ENCODE measurements around the gene PABPC3.
A peak's percentile ranks its signal among the peaks of the same experiment; 100 is the strongest.

Gene PABPC3

DNA sequence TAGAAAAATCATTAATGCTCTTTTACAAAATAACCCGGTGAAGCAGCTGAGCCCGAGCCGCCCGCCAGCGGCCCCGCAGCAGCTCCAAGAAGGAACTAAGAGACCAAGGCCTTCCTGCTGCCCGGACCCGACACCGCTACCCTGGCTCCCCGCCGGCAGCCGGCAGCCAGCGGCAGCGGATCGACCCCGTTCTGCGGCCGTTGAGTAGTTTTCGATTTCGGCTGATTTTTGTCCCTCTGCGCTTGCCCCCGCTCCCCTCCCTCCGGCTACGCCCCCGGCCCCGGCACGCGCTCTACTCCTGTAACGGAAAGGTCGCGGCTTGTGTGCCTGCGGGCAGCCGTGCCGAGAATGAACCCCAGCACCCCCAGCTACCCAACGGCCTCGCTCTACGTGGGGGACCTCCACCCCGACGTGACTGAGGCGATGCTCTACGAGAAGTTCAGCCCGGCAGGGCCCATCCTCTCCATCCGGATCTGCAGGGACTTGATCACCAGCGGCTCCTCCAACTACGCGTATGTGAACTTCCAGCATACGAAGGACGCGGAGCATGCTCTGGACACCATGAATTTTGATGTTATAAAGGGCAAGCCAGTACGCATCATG lies at the start of gene PABPC3:
PABPC3 (plus strand) TSS at position 286 of the 603 bp plus-strand sequence; CDS start at position 349, 63 bp downstream.
- peak; percentile 24 for DNase-seq

DNA sequence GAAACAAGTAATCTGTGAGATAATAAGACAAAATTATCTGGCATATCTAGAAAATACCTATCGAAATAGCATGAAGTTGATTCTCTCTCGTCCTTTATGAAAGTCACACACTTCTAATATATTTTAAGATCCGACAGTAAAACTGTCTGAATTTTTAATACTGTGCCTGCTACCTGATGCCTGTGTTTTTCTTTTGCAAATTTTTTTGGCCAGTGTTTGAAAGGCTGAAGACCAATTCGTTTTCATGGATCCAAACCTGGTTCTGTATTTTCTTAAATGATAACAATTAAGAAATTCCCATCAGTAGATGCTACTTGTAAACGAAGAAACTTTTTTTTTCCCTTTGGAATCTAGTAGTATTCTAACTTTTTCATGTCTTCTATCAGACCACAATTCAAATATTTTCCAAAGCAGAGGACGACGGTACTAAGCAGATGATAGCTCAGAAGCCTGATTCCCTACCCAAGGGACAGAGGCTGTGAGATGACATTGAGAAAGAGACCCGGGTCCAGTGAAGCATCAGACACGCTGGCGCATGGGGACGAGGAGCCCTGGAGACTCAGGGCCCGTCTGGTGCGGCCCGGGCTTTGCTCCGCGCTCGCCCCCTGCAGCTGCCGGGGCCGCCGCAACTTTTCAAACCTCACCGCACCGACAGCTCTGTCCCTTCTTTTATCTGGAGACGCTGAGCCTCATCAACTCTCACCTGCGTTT lies 49.5 kb upstream of the PABPC3 start:
- DNase-seq, result no peak

DNA sequence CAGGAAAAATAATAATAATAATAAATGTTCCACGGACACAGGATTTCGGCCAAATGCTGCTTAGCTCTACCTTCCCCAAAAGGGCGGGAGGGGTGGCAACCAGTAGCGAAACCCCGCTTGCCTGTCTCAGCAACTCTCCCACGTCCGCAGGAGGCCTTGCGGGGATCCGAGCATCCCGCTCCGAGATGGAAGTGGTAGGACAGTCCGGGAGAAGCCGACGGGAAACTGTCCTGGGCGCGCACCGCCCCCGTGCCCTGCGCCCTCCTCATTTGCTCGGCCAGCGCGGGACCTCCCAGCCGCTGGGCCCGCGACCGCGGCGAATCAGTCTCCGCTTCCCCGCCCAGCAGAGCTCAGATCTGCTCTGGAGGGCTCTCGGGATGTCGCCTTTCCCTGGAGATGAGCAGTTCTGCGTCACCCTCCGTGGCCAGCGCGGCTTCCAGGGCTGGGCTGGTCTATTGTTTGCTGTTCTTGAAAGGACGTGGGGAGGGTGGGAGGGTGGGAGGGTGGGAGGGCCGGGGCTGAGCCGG lies 48.9 kb upstream of the PABPC3 start:
- no peak for DNase-seq

DNA sequence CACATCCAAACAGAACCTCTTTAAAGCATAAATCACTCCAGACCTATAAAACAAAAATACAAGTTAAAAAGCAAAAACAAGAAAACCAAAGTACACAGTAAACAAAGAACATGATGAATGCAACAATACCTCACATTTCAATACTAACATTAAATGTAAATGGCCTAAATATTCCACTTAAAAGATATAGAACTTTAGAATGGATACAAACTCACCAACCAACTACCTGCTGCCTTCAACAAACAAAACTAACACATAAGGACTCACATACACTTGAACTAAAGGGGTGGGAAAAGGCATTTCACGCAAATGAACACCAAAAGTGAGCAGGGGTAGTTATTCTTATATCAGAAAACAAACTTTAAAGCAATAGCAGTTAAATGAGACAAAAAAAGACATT lies 44.9 kb upstream of the PABPC3 start:
- no peak for DNase-seq

DNA sequence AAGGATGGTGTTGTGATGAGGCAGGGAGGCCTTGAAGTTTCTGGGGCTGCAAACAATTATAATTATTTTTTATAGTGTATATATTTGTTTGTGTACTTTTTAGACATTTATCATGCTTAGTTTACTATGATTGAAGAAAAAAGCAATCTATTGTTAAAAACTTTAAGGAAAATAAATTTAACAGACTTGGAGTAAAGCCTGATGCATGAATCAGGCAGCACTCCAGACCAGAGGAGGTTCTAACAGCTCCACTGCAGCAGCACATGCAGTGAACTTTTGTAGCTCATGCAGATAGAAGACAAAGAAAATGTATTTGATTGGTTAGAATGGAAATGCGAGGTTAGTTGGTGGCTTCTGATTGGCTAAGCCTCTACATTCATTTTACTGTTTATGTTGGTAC lies 36.8 kb upstream of the PABPC3 start:
- DNase-seq, result no peak

DNA sequence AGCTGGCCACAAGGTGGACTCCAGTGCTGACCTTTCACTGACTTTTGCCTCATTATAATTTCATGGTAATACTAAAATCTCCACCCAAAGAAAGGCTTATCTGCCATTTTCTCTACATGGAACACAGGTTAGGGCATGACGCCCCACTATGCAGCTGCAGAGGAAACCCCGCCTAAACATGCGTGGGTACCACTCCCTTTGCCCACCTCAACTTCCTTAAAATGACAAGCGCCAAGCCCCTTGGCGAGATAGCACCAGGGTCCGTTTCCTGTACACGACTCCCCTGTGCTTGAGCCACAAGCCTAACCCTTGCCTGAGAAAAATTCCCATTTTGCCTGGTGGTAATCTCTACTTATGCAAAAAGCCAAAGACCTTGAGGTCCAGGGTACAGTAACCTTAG lies 36.0 kb upstream of the PABPC3 start:
- no peak for DNase-seq

DNA sequence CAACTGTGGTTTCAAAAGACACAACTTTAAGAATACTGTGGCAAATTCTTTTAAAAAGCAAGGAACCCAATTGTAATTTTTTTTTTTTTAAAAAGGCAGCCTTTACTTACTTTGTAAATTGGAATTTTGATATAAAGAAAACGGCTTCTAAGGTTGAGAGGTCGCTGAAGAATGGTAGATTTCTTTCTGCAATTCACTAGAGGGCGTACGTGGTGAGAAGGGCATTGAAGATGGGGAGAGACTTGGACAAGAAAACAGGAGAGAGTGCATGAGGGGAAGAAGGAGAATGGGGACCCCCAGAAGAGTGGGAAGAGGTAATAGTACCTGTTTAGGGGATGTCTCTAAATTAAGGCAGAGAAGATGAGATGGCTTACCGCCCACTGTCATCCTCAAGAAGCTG lies 33.5 kb upstream of the PABPC3 start:
- no peak for DNase-seq

DNA sequence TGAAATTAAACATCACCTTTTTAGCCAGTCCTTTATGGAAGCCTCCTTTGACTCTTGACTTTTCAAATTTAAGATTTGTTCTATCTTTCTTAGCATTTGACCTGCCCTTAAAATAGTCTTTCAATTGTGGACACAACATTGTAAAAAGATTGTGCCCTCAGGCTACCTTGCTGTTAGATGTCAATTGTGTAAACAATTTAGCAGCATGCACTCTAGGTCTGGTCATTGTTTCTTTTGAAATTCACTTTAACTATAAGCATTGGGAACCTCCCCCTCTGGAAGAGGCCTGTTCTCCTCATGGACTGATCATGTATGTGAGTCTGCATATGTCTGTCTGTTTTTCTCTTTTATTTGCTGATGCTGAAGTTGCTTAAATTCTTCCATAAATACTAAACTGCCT lies 31.5 kb upstream of the PABPC3 start:
- no peak for DNase-seq

DNA sequence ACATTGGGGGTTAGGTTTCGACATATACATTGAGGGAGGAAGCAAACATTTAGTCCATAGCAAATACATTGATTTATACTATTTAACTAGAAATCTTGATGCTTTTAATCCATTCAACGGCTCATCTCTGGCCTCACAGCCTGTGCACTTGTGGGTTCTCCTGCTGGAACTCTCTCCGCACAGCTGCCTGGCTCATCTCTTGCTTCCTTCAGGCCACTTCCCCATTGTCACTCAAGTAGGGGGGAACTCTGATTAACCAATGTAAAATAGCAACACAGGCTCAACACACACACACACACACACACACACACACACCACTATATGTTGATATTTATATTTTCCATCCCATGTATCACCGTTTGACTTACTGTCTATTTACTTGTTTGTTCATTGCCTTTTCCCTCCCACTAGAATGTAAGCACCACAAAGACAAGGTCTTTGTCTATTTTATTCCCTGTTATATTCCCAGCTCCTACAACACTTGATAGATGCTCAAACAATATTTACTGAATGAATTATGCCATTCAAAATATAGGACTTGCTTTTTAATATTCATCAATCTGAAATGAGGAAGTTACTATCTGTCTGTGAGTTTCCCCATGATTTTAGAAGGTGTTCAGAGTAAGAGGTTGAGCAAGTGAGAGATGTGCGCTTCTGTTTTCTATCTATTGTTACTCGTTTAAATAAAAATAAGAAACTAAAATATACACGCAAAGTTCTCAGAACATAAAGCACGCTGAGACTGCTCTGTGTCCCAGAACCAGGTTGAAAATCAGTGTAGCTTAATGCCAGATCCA lies 29.8 kb upstream of the PABPC3 start:
- no peak for DNase-seq

DNA sequence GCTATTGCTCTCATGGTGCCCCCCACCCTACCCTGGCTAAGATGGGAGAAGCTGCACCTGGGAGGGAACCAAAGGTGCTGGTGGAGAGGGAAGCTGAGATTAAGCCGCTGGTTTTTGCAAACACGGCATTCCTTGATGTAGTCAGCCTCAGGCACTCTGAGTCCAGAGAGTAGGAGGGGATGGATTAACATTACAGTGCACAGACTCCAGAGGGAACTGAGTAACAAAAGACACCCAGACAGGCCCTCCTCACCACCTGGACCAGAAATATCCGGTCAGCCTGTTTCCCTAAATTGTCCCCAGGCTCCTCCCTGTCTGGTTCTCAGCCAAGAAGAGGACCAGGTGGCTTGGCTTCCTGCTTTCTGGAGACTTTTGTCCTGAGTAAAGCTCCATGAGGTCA lies 28.9 kb upstream of the PABPC3 start:
- no peak for DNase-seq

DNA sequence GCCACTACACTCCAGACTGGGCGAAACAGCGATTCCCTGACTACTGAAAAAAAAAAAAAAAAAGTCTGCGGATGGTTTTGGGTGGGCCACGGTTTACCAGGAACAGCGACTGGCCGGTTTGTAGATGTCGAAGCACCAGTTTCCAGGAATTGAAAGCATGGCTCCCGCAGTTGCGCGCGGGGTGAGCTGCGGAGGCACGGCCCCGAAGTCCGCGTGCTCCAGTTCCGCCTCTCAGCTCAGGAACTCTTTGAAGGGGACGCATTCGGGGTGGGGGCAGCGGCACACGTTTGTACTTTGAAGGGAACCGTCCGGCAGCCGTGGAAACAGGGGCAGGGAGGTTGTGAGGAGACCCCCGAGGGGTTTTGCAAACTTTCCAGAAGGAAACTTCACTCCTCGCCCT lies 27.1 kb upstream of the PABPC3 start:
- no peak for DNase-seq

DNA sequence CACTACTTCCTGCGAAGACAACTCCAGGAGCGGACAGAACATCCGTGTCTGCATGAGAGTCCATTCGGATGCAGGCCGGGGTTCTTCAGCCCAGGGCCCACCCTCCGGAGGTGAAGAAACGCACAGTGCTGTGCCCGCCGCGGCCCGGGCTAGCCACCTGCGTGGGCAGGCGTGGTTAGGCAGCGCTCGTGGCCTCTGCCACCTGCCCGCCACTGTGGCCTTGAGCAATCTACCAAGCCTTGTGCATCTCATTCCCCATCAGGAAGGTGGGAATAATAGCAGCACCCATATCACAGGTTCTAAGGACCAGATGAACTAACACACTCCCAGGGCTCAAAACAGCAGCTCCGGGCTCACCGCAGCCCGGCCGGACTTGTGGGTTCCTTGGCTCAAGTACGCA lies 26.7 kb upstream of the PABPC3 start:
- DNase-seq, result no peak

DNA sequence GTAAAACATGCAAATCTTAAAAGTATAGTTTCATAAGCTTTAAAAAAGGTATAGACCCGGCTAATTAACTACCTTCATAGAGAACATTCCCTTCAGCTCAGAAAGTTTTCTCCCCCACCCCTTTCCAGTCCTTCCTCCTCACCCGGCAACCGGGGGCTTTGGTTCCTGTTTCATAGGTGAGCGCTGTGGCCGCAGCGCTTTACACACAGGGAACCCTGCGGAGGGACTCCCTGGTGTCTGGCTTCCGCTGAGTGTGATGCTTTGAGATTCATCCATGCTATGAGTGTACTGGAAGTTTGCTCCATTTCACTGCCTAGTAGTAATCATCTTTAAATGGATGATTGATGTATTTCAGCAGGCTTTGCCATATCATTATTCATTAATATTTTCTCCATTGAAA lies 26.0 kb upstream of the PABPC3 start:
- no peak for DNase-seq

DNA sequence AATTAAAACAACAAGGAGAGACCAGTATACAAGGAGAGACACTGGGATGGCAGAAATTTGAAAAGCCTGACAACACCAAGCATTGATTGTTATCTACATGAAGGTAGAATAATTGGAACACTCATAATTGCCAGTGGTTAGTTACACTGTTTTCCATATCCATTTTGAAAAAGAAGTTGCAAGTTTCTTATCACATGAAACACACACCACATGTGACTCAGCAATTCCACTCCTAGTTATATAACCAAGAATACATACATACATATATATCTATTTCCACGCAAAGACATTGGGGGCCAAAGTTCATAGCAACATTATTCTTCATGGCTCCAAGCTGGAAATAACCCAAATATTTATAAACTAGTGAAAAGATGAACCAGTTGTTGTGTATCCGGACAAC lies 15.2 kb upstream of the PABPC3 start:
- DNase-seq, result no peak

DNA sequence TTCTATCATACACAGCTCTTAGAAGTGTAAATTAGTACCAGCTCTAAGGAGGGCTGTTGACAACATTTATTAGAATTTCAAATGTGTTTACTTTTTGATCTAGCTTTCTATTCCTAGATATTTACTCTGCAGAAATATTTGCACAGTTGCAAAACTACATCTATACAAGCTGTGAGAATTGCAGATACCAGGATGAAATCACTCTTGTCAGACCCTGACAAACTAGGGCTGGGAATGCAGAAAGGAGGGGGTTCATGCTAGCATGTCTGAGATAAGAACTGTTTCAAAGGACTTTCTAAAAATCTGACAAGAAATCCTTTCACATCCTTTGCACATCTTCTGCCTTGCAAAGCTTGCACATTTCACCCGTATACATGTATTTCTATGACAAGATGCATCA lies 11.8 kb upstream of the PABPC3 start:
- DNase-seq, result no peak

DNA sequence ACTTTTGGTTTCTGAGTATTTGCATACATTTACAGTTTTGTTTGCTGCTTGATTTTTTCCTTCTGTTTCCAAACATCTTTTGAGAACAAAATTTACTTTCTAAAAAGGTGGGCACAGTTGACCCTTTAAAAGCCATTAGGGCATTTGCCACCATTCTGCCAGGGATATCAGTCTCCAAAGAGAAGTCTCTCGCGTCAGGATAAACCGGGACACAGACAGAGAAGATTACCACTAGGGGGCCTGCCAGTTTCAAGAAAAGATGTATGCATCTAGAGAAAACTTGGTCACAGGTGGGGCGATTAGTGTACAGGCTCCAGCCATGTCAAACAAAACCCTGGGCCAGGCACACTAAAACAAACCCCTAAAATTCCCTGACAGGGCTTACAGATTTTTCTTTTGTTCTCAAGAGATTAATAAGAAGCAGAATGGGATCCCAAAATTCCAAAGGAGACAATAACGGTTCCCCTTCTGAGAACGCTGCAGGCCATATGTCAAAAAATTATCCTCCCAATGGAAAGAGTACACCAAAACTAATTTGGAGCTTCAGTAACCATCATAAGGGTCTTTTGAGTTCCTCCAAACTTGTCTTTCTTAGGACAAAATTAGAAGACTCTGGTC lies 10.7 kb upstream of the PABPC3 start:
- peak; percentile 39 for DNase-seq

DNA sequence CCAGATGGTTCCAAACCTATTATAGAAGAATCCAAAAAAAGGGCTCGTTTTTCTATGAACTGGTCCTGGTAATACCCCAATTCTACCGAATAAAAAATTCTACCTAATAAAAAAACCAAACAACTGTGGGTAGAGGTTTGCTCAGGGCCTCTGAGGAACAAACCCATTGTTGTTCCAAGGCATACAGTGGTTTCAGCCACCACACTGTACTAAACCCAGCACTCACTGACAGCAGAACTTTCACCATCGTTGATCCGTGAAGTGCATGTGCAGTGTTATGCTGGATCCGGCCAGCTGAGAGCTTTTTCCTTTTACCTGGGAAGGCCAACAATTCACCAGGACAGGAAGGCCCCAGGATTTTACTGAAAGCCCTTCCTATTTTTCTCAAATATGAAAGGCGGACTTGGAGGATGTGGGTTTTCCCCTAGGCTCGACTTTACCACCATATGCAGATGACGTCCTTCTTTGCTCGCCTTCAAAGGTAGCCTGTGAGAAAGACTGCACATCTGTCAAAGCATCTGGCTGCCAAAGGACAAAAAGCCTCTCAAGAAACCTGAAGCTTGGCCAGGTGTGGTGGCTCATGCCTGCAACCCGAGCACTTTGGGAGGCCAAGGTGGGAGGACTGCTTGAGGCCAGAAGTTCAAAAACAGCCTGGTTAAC lies 7.2 kb upstream of the PABPC3 start:
- no peak for DNase-seq

DNA sequence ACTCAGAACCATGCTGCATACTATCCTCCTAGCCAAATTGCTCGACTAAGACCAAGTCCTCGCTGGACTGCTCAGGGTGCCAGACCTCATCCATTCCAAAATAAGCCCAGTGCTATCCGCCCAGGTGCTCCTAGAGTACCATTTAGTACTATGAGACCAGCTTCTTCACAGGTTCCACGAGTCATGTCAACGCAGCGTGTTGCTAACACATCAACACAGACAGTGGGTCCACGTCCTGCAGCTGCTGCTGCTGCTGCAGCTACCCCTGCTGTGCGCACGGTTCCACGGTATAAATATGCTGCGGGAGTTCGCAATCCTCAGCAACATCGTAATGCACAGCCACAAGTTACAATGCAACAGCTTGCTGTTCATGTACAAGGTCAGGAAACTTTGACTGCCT lies 1.5 kb downstream of the PABPC3 start:
- no peak for DNase-seq

DNA sequence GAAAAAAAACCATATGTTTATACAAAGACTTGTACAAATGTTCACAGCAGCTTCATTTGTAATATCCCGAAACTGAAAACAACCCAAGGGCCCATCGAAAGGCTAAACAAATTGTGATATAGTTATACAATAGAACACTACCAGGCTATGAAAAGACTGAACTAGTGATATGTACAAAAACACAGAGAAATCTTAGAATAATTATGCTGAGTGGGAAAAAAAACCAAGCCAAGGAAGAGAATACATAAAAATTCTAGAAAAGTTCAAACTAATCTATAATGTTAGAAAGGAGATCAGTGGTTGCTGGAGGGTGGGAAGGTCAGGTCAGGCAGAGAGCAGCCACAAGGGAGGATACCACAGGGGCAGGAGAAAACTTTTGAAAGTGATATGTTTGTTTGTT lies 7.8 kb downstream of the PABPC3 start:
- no peak for DNase-seq

DNA sequence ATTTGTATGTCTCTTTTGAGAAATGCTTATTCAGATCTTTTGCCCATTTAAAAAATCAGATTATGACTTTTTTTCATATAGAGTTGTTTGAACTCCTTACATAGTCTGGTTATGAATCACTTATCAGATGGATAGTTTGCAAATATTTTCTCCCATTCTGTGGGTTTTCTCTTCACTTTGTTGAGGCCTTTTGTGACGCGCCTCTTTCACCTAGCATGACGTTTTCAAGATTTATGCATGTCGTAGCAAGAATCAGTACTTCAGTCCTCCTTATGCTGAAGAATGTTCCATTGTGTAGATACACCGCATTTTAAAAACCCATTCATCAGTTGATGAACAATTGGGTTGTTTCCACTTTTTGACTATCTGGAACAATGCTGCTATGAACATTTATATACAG lies 13.4 kb downstream of the PABPC3 start:
- no peak for DNase-seq

DNA sequence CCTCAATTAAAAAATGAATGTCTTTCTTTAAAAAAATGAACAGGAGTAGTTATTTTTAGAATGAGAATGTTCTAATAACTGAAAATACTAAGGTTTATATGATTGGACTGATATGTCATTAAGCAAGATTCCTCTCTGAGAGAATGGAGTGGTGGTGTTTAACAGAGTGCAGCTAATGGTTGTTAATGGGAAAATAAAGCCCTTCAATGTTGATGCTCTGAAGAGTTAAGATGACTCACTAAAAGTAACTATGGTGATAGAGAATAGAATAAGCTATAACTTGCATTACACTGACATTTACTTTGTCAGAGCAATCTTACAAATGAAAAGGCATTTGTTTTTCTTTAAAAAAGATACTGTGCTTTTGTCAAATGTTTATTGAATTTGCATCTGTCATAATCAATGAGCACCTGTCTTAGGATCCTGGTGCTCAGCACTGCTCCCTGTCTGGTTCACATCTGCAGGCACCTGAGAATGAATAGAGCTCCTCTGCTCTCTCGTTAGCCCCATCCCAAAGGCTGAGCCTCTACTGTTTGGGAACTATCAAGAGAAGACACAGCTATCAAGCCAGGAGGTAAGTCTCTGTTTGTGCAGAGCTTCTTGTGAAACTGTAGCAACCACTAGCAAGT lies 15.1 kb downstream of the PABPC3 start:
- DNase-seq, result no peak

DNA sequence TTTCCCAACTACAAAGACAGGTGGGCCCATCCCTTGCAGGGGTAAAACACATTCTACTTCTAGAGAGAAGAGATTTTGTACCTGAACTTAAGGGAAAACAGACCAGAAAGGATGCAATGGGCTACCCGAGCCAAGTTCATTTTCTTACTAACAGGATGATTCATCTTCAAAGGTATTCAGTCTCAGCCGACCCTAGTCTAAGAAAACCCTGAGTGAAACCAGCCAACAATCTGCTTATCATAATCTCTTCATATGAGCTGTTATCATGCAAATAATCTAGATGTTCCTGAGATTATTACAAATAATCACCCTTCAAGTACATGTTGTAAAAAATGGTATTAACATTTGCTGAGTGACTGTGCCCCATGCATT lies 15.6 kb downstream of the PABPC3 start:
- DNase-seq, result no peak
